HCT116 (cell line): ENCODE measurements around the gene IZUMO4.

Source experiments
- EZH2phosphoT487 ChIP-seq: fragments of 200-600 bp; IDR thresholded peaks from 2 replicates; pipeline ENCODE4 v1.6.1; 2018; ENCODE audit warnings: antibody characterized with exemption, borderline replicate concordance
- POLR2AphosphoS5 ChIP-seq: IDR thresholded peaks from 2 replicates; pipeline ENCODE4 v1.6.1; 2011; ENCODE audit warnings: mild to moderate bottlenecking, low read depth, low read length, moderate library complexity
- SIN3A ChIP-seq: IDR thresholded peaks from 2 replicates; pipeline ENCODE4 v1.6.1; 2012; ENCODE audit warnings: low read depth
- TF ChIP-seq, protein P1 (sequence below), 3 experiments: fragments of 200-600 bp in 1 of 3; sonication (generic) in 1 of 3; IDR thresholded peaks in 2 of 3; conservative IDR thresholded peaks in 1 of 3; 2 replicates each; pipeline ENCODE4 v1.5.1; 2012 to 2017; ENCODE audit warnings: low read depth in 2 of 3, low read length in 2 of 3, antibody characterized with exemption in 1 of 3, borderline replicate concordance in 1 of 3, control low read depth in 1 of 3, mild to moderate bottlenecking in 1 of 3, mixed read lengths in 1 of 3, mixed run types in 1 of 3, moderate library complexity in 1 of 3; ENCODE audit not compliant: insufficient read depth in 1 of 3

DNA sequence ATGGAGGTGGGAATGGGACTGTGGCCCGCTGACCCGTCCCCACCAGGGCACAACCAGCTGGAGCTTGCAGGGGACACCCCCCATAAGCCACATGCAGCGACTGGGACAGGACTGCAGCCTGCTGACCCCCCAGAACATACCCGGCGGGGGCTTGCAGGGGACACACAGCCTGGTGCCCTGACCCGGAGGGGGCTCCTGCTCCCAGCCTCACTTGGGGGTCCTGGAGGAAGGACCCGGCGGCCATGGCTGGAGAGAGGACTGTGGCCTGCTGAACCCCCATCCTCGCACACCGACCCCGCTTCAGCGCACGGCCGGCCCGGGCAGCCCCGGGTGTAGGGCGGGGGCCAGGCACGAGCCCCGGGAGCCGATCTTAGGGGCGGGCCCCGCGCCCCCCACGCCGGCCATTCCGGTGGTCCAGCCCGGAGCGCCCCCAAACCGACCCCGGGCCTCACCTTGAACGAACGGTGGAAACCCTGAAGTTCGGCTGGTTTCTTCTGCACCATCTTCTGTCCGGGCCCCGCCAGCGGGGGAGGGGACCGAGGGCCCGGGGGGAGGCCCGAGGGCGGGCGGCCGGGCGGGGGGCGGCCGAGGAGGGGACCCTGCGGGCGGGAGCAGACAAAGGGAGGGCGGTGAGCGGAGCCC, 46.2 kb upstream of the IZUMO4 start:
- no peak for TF ChIP-seq SIN3A
- TF ChIP-seq, protein P1, sequence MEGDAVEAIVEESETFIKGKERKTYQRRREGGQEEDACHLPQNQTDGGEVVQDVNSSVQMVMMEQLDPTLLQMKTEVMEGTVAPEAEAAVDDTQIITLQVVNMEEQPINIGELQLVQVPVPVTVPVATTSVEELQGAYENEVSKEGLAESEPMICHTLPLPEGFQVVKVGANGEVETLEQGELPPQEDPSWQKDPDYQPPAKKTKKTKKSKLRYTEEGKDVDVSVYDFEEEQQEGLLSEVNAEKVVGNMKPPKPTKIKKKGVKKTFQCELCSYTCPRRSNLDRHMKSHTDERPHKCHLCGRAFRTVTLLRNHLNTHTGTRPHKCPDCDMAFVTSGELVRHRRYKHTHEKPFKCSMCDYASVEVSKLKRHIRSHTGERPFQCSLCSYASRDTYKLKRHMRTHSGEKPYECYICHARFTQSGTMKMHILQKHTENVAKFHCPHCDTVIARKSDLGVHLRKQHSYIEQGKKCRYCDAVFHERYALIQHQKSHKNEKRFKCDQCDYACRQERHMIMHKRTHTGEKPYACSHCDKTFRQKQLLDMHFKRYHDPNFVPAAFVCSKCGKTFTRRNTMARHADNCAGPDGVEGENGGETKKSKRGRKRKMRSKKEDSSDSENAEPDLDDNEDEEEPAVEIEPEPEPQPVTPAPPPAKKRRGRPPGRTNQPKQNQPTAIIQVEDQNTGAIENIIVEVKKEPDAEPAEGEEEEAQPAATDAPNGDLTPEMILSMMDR (IDR thresholded peaks at IDR 0.05 in 2 of 3, conservative IDR thresholded peaks at IDR 0.05 in 1 of 3; ENCODE audit: borderline replicate concordance in 1 of 3, insufficient read depth in 1 of 3, low read depth in 2 of 3, low read length in 2 of 3): no peak
- TF ChIP-seq POLR2AphosphoS5: no peak; the same call in 1 of the 2 replicates
- no peak for TF ChIP-seq EZH2phosphoT487
